Measurements from ENCODE around the gene TTN.

The TTN gene

DNA sequence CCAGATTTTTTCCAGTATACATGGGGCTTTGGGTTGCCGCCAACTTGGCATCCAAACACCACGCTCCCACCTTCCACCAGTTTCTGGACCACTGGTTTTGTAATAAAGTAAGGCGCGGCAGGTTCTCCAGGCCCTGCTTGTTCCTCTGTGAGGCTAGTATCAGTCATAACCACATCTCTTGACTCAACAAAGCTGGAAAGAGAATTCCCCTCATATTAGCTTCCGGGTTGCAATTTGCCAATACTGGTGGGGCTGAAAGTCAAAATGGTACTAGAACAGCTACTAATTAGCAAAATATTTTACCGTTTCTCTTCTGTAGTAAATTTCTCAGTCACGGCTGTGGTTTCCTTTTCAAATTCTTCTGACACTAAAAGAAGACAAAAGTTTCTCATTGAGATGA lies 25.0 kb downstream of the TTN start:
- Histone ChIP-seq H2AFZ (ENCODE audit: low read length) (no peak overlapping the region), H3K4me1 (ENCODE audit: low read length) (no peaks in the 10 kb centered on the region), H3K79me2 (ENCODE audit: low read length) (no peaks in the 10 kb centered on the region), H3K27me3 (replicated peaks; ENCODE audit: insufficient read depth, low read length) (no peaks in the 10 kb centered on the region), H3K9me2 (replicated peaks; ENCODE audit: insufficient read depth, low read length) (no peaks in the 10 kb centered on the region), H3K36me3 (replicated peaks; ENCODE audit: insufficient read depth, low read length) (no peaks in the 10 kb centered on the region), H3K27ac (ENCODE audit: low read length) (no peak overlapping the region), H4K20me1 (ENCODE audit: insufficient read depth, low read length) (no peaks in the 10 kb centered on the region), H3K9me3 (replicated peaks; ENCODE audit: insufficient read depth, low read length) (no peaks in the 10 kb centered on the region), H3K9ac (ENCODE audit: low read length) (no peak overlapping the region), H3K4me2 (ENCODE audit: low read depth, low read length) (no peak overlapping the region), H3K4me3 (ENCODE audit: low read length) (no peak overlapping the region), H3F3A (ENCODE audit: insufficient read depth, low read length) (no peaks in the 10 kb centered on the region)
- DNase-seq = no peak
- TF ChIP-seq CTCF (IDR thresholded peaks at IDR 0.05; ENCODE audit: low read length) (no peak), EZH2 (optimal IDR thresholded peaks at IDR 0.05; ENCODE audit: low read depth, low read length) (no peak), EZH2phosphoT487 (IDR thresholded peaks at IDR 0.05; ENCODE audit: low read length) (no peak)

GRCh38 chr2:178777577-178777976 lies 29.6 kb downstream of the TTN start:
- no peak overlapping the region for H3K27ac ChIP-seq (ENCODE audit: low read length)
- H3K9me3 ChIP-seq (replicated peaks; ENCODE audit: insufficient read depth, low read length) = no peaks in the 10 kb centered on the region
- no peaks in the 10 kb centered on the region for H3K9me2 ChIP-seq (replicated peaks; ENCODE audit: insufficient read depth, low read length)
- H3F3A ChIP-seq (ENCODE audit: insufficient read depth, low read length) = no peaks in the 10 kb centered on the region
- no peaks in the 10 kb centered on the region for H3K36me3 ChIP-seq (replicated peaks; ENCODE audit: insufficient read depth, low read length)
- no peak overlapping the region for H3K9ac ChIP-seq (ENCODE audit: low read length)
- H3K27me3 ChIP-seq (replicated peaks; ENCODE audit: insufficient read depth, low read length) = no peaks in the 10 kb centered on the region
- TF ChIP-seq CTCF (IDR thresholded peaks at IDR 0.05; ENCODE audit: low read length) (no peak), EZH2 (optimal IDR thresholded peaks at IDR 0.05; ENCODE audit: low read depth, low read length) (no peak)
- DNase-seq = no peak
- H3K4me2 ChIP-seq (ENCODE audit: low read depth, low read length) = no peak overlapping the region
- no peaks in the 10 kb centered on the region for H4K20me1 ChIP-seq (ENCODE audit: insufficient read depth, low read length)
- H3K4me1 ChIP-seq (ENCODE audit: low read length) = no peaks in the 10 kb centered on the region
- H3K79me2 ChIP-seq (ENCODE audit: low read length) = no peaks in the 10 kb centered on the region
- no peak overlapping the region for H3K4me3 ChIP-seq (ENCODE audit: low read length)
- H2AFZ ChIP-seq (ENCODE audit: low read length) = no peak overlapping the region

DNA sequence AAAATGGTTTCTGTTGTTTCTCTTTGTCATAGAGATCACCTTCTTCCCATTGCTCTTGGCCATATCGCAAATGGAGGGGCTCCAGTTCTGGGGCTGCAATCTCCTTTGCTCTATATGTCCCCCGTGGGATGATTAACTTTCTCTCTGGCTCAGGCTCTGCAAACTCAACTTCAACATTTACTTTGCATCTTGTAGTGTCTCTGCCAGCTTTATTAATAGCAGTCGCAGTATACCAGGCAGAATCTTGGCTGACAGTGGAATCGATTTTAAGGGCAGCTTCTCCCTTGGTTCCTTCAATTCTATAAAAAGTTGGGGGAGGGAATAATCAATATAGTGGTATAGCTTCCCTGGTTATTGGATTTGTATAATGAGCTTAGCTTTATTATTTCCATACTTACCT lies 30.5 kb downstream of the TTN start:
- H3K9ac ChIP-seq (ENCODE audit: low read length) = no peak overlapping the region
- H3K9me2 ChIP-seq (replicated peaks; ENCODE audit: insufficient read depth, low read length) = no peaks in the 10 kb centered on the region
- no peak overlapping the region for H3K27ac ChIP-seq (ENCODE audit: low read length)
- H3F3A ChIP-seq (ENCODE audit: insufficient read depth, low read length) = no peaks in the 10 kb centered on the region
- no peaks in the 10 kb centered on the region for H3K36me3 ChIP-seq (replicated peaks; ENCODE audit: insufficient read depth, low read length)
- H3K27me3 ChIP-seq (replicated peaks; ENCODE audit: insufficient read depth, low read length) = no peaks in the 10 kb centered on the region
- H3K4me3 ChIP-seq (ENCODE audit: low read length) = no peak overlapping the region
- no peak for DNase-seq
- no peak overlapping the region for H2AFZ ChIP-seq (ENCODE audit: low read length)
- H3K4me2 ChIP-seq (ENCODE audit: low read depth, low read length) = no peak overlapping the region
- TF ChIP-seq EZH2phosphoT487 (IDR thresholded peaks at IDR 0.05; ENCODE audit: low read length) (no peak), EZH2 (optimal IDR thresholded peaks at IDR 0.05; ENCODE audit: low read depth, low read length) (no peak), CTCF (IDR thresholded peaks at IDR 0.05; ENCODE audit: low read length) (no peak)
- H3K4me1 ChIP-seq (ENCODE audit: low read length) = no peaks in the 10 kb centered on the region
- H3K9me3 ChIP-seq (replicated peaks; ENCODE audit: insufficient read depth, low read length) = no peaks in the 10 kb centered on the region
- H4K20me1 ChIP-seq (ENCODE audit: insufficient read depth, low read length) = no peaks in the 10 kb centered on the region
- no peaks in the 10 kb centered on the region for H3K79me2 ChIP-seq (ENCODE audit: low read length)
